ENCODE measurements around the gene OR10X1. TPM values are rescaled to one million over a fixed set of nuclear protein-coding genes. Genes with fewer than 3 reads are reported as not detected.

OR10X1 gene
- total RNA-seq, 1 experiment from 2014 or later = not detected

GRCh38 chr1:158604968-158605367 is 25.3 kb upstream of the OR10X1 start, which contains the start of gene OR10Z1:
Gene OR10Z1, plus strand, starts transcription at chr1:158605268. Its CDS starts 1,171 bp downstream, at chr1:158606439.
- CTCF ChIA-PET = no interaction called here

GRCh38 chr1:158600735-158601134 is 21.0 kb upstream of the OR10X1 start:
- H3K27me3 Mint-ChIP-seq (ENCODE audit: unreplicated experiment) = peaks cover 14% of the 10 kb centered on the region

More at GRCh38 chr1:158604968-158605367, 25.3 kb upstream of the OR10X1 start, which contains the start of gene OR10Z1:
- Mint-ChIP-seq H3K36me3 (ENCODE audit: insufficient read depth, unreplicated experiment) (no peaks in the 10 kb centered on the region), H3K9me3 (ENCODE audit: low read depth, unreplicated experiment) (no peaks in the 10 kb centered on the region), H3K4me3 (ENCODE audit: low read depth, unreplicated experiment) (no peak within 1 kb of the TSS), H3K27me3 (ENCODE audit: unreplicated experiment) (peaks cover 28% of the 10 kb centered on the region), H3K27ac (ENCODE audit: unreplicated experiment) (no peak within 1 kb of the TSS), H3K4me1 (ENCODE audit: low read depth, unreplicated experiment) (no peaks in the 10 kb centered on the region)
- intact Hi-C loops (cut with micrococcal nuclease; ENCODE audit: unreplicated experiment) = no loop called here
- no peak for DNase-seq
- no peak for TF ChIP-seq CTCF (IDR thresholded peaks at IDR 0.05; ENCODE audit: unreplicated experiment)
- BruUV-seq (replicated peaks) = no TSS peak

GRCh38 chr1:158586942-158587341 is 7.2 kb upstream of the OR10X1 start:
- H3K4me3 Mint-ChIP-seq (ENCODE audit: low read depth, unreplicated experiment) = no peak overlapping the region
- intact Hi-C loops (cut with micrococcal nuclease; ENCODE audit: unreplicated experiment) = no loop called here
- CTCF ChIA-PET = no interaction called here
- no peaks in the 10 kb centered on the region for H3K36me3 Mint-ChIP-seq (ENCODE audit: insufficient read depth, unreplicated experiment)
- no peak overlapping the region for H3K27ac Mint-ChIP-seq (ENCODE audit: unreplicated experiment)
- peaks cover 8% of the 10 kb centered on the region for H3K9me3 Mint-ChIP-seq (ENCODE audit: low read depth, unreplicated experiment)
- no peak for TF ChIP-seq CTCF (IDR thresholded peaks at IDR 0.05; ENCODE audit: unreplicated experiment)
- no peaks in the 10 kb centered on the region for H3K27me3 Mint-ChIP-seq (ENCODE audit: unreplicated experiment)
- no TSS peak for BruUV-seq (replicated peaks)
- DNase-seq = no peak
- no peaks in the 10 kb centered on the region for H3K4me1 Mint-ChIP-seq (ENCODE audit: low read depth, unreplicated experiment)

More at GRCh38 chr1:158600735-158601134, 21.0 kb upstream of the OR10X1 start:
- intact Hi-C loops (cut with micrococcal nuclease; ENCODE audit: unreplicated experiment) = no loop called here
- Mint-ChIP-seq H3K4me1 (ENCODE audit: low read depth, unreplicated experiment) (no peaks in the 10 kb centered on the region), H3K27ac (ENCODE audit: unreplicated experiment) (no peak overlapping the region), H3K36me3 (ENCODE audit: insufficient read depth, unreplicated experiment) (no peaks in the 10 kb centered on the region), H3K9me3 (ENCODE audit: low read depth, unreplicated experiment) (peaks cover 10% of the 10 kb centered on the region), H3K4me3 (ENCODE audit: low read depth, unreplicated experiment) (no peak overlapping the region)
- CTCF ChIA-PET = no interaction called here
- BruUV-seq (replicated peaks) = no TSS peak
- TF ChIP-seq CTCF (IDR thresholded peaks at IDR 0.05; ENCODE audit: unreplicated experiment) = no peak
- DNase-seq = no peak

GRCh38 chr1:158583962-158584361 is 4.3 kb upstream of the OR10X1 start:
- no peak for DNase-seq
- intact Hi-C loops (cut with micrococcal nuclease; ENCODE audit: unreplicated experiment) = no loop called here
- no peaks in the 10 kb centered on the region for H3K4me1 Mint-ChIP-seq (ENCODE audit: low read depth, unreplicated experiment)
- no peak overlapping the region for H3K27ac Mint-ChIP-seq (ENCODE audit: unreplicated experiment)
- H3K36me3 Mint-ChIP-seq (ENCODE audit: insufficient read depth, unreplicated experiment) = no peaks in the 10 kb centered on the region
- no peak overlapping the region for H3K4me3 Mint-ChIP-seq (ENCODE audit: low read depth, unreplicated experiment)
- TF ChIP-seq CTCF (IDR thresholded peaks at IDR 0.05; ENCODE audit: unreplicated experiment) = no peak
- CTCF ChIA-PET = no interaction called here
- no TSS peak for BruUV-seq (replicated peaks)
- H3K27me3 Mint-ChIP-seq (ENCODE audit: unreplicated experiment) = no peaks in the 10 kb centered on the region
- H3K9me3 Mint-ChIP-seq (ENCODE audit: low read depth, unreplicated experiment) = peaks cover 6% of the 10 kb centered on the region

Data from Calu3 (cell line).